ENCODE measurements around the gene OGFOD3. TPM values are rescaled to one million over a fixed set of nuclear protein-coding genes. Genes with fewer than 3 reads are reported as not detected.

OGFOD3 gene
- total RNA-seq, 1 experiment from 2014 or later: 25.0 TPM

GRCh38 chr17:82403662-82404660 lies 14.4 kb downstream of the OGFOD3 start:
- DNase-seq (ENCODE audit: low spot score): no peak
- ChIA-PET POLR2A (ENCODE audit: low non-redundant PET) (no interaction called here), CTCF (no interaction called here)
- H3K9me3 ChIP-seq (ENCODE audit: low read depth, low read length, poor library complexity, severe bottlenecking): no peaks in the 10 kb centered on the region
- H3K4me1 ChIP-seq (ENCODE audit: insufficient read depth, low read length, poor library complexity, severe bottlenecking): peaks cover 16% of the 10 kb centered on the region
- TF ChIP-seq CTCF (conservative IDR thresholded peaks at IDR 0.05; ENCODE audit: low read depth, low read length): no peak
- no peak for TF ChIP-seq EZH2 (IDR thresholded peaks at IDR 0.05; ENCODE audit: borderline replicate concordance, low read depth, low read length, poor library complexity, severe bottlenecking)
- H3K36me3 ChIP-seq (ENCODE audit: insufficient read depth, low read length, poor library complexity, severe bottlenecking): peaks cover 3% of the 10 kb centered on the region
- no peaks in the 10 kb centered on the region for H3K27me3 ChIP-seq (replicated peaks; ENCODE audit: insufficient read depth, low read depth, low read length, poor library complexity)
- H3K27ac ChIP-seq (ENCODE audit: low read depth, low read length, poor library complexity, severe bottlenecking): no peak overlapping the region
- intact Hi-C loops (cut with micrococcal nuclease; ENCODE audit: unreplicated experiment): no loop called here
- BruUV-seq (replicated peaks): no TSS peak
- H3K4me3 ChIP-seq (ENCODE audit: low read depth, low read length, poor library complexity, severe bottlenecking): no peak overlapping the region

GRCh38 chr17:82402865-82403264 lies 15.5 kb downstream of the OGFOD3 start:
- no TSS peak for BruUV-seq (replicated peaks)
- CTCF ChIA-PET: no interaction called here
- no peak for TF ChIP-seq CTCF (conservative IDR thresholded peaks at IDR 0.05; ENCODE audit: low read depth, low read length)
- TF ChIP-seq EZH2 (IDR thresholded peaks at IDR 0.05; ENCODE audit: borderline replicate concordance, low read depth, low read length, poor library complexity, severe bottlenecking): no peak

GRCh38 chr17:82400830-82401229 lies 17.6 kb downstream of the OGFOD3 start:
- DNase-seq (ENCODE audit: low spot score): no peak
- CTCF ChIA-PET: no interaction called here

More at GRCh38 chr17:82402865-82403264, 15.5 kb downstream of the OGFOD3 start:
- Histone ChIP-seq H3K27ac (ENCODE audit: low read depth, low read length, poor library complexity, severe bottlenecking) (no peak overlapping the region), H3K9me3 (ENCODE audit: low read depth, low read length, poor library complexity, severe bottlenecking) (no peaks in the 10 kb centered on the region), H3K27me3 (replicated peaks; ENCODE audit: insufficient read depth, low read depth, low read length, poor library complexity) (no peaks in the 10 kb centered on the region), H3K4me1 (ENCODE audit: insufficient read depth, low read length, poor library complexity, severe bottlenecking) (peaks cover 19% of the 10 kb centered on the region), H3K4me3 (ENCODE audit: low read depth, low read length, poor library complexity, severe bottlenecking) (no peak overlapping the region), H3K36me3 (ENCODE audit: insufficient read depth, low read length, poor library complexity, severe bottlenecking) (peaks cover 3% of the 10 kb centered on the region)
- intact Hi-C loops (cut with micrococcal nuclease; ENCODE audit: unreplicated experiment): no loop called here
- POLR2A ChIA-PET (ENCODE audit: low non-redundant PET): no interaction called here
- no peak for DNase-seq (ENCODE audit: low spot score)

More at GRCh38 chr17:82400830-82401229, 17.6 kb downstream of the OGFOD3 start:
- Histone ChIP-seq H3K36me3 (ENCODE audit: insufficient read depth, low read length, poor library complexity, severe bottlenecking) (peaks cover 3% of the 10 kb centered on the region), H3K27me3 (replicated peaks; ENCODE audit: insufficient read depth, low read depth, low read length, poor library complexity) (no peaks in the 10 kb centered on the region), H3K4me1 (ENCODE audit: insufficient read depth, low read length, poor library complexity, severe bottlenecking) (peaks cover 29% of the 10 kb centered on the region), H3K4me3 (ENCODE audit: low read depth, low read length, poor library complexity, severe bottlenecking) (no peak overlapping the region), H3K27ac (ENCODE audit: low read depth, low read length, poor library complexity, severe bottlenecking) (no peak overlapping the region), H3K9me3 (ENCODE audit: low read depth, low read length, poor library complexity, severe bottlenecking) (no peaks in the 10 kb centered on the region)
- POLR2A ChIA-PET (ENCODE audit: low non-redundant PET): interaction anchor here (0.7 kb wide), 1 partner anchor 12 kb away, joined by 4 read pairs; no protein-coding TSS in a partner anchor
- no TSS peak for BruUV-seq (replicated peaks)
- no peak for TF ChIP-seq CTCF (conservative IDR thresholded peaks at IDR 0.05; ENCODE audit: low read depth, low read length)
- intact Hi-C loops (cut with micrococcal nuclease; ENCODE audit: unreplicated experiment): no loop called here

Measured in A673 (cell line).